GM12878 (cell line): ENCODE results near the gene POFUT1. TPM values are rescaled to one million over a fixed set of nuclear protein-coding genes. Genes with fewer than 3 reads are reported as not detected.

ENCODE experiments used
- ATAC-seq: fragments of 200-7000 bp; cut with Tn5 transposase; 3 replicates; pipeline ENCODE4 v1.9.1; 2020; ENCODE audit warnings: mild to moderate bottlenecking, moderate library complexity
- BruUV-seq: library from RNA; stranded (reverse); fragments of 400-500 nt; replicated peaks from 2 replicates; lab custom pipeline; 2021; lab: Mats Ljungman, UMichigan
- CTCF ChIA-PET: fragments of 300-600 bp; sonication (Branson Sonifier 250); formaldehyde crosslinking; extraction: SDS; loops from one replicate; lab custom pipeline; 2021; ENCODE audit warnings: inconsistent platforms; lab: Yijun Ruan, JAX
- POLR2A ChIA-PET: fragments of 350-600 bp; formaldehyde crosslinking; extraction: SDS; loops from one replicate; lab custom pipeline; 2021; ENCODE audit warnings: inconsistent platforms; lab: Charles Lee
- RAD21 ChIA-PET: fragments of 300-600 bp; sonication (Branson Sonifier 250); formaldehyde crosslinking; loops from one replicate; lab custom pipeline; 2023; ENCODE audit warnings: antibody characterized with exemption; ENCODE audit not compliant: unreplicated experiment; lab: Charles Lee
- SMC1A ChIA-PET: fragments of 300-600 bp; sonication (Branson Sonifier 250); formaldehyde crosslinking; loops from one replicate; lab custom pipeline; 2023; ENCODE audit not compliant: unreplicated experiment, uncharacterized antibody; lab: Charles Lee
- DNase-seq: peaks from one replicate; pipeline ENCODE4 v3.0.0-alpha.2; 2011; ENCODE audit warnings: low read depth, low spot score
- FAIRE-seq: peaks from 3 replicates; lab custom pipeline; 2011; peaks lifted over from hg19 to GRCh38; lab: Jason Lieb, UNC
- H2AFZ ChIP-seq: 2 replicates; pipeline ENCODE4 v1.6.0; 2011; ENCODE audit warnings: low read depth, low read length, control low read depth; ENCODE audit not compliant: control insufficient read depth
- H3K27ac ChIP-seq: 2 replicates; pipeline ENCODE4 v1.5.1; 2011; ENCODE audit warnings: control low read depth; ENCODE audit not compliant: control insufficient read depth, insufficient read depth
- H3K27me3 ChIP-seq, 2 experiments: replicated peaks in 1 of 2; 2 replicates each; pipeline versions ENCODE4 v1.6.0 to v1.6.1; 2011; ENCODE audit warnings: low read length in 1 of 2; ENCODE audit not compliant: control insufficient read depth in 2 of 2, insufficient read depth in 2 of 2
- H3K36me3 ChIP-seq, 2 experiments: 2 replicates each; pipeline ENCODE4 v1.5.1; 2011; ENCODE audit warnings: low read length in 1 of 2; ENCODE audit not compliant: control insufficient read depth in 2 of 2, insufficient read depth in 2 of 2
- H3K4me1 ChIP-seq: 2 replicates; pipeline ENCODE4 v1.6.1; 2011; ENCODE audit warnings: mild to moderate bottlenecking, low read length, moderate library complexity, mixed read lengths; ENCODE audit not compliant: control insufficient read depth, insufficient read depth
- H3K4me2 ChIP-seq: 2 replicates; pipeline ENCODE4 v1.6.0; 2011; ENCODE audit warnings: control low read depth; ENCODE audit not compliant: control insufficient read depth, insufficient read depth
- H3K4me3 ChIP-seq: fragments of 200-600 bp; sonication (generic); 2 replicates; pipeline ENCODE4 v1.5.1; 2016
- H3K79me2 ChIP-seq: 2 replicates; pipeline ENCODE4 v1.6.0; 2011; ENCODE audit warnings: low read length; ENCODE audit not compliant: control insufficient read depth, insufficient read depth
- H3K9ac ChIP-seq: 2 replicates; pipeline ENCODE4 v1.8.0; 2011; ENCODE audit warnings: low read length, control low read depth, mixed read lengths; ENCODE audit not compliant: control insufficient read depth, insufficient read depth
- H3K9me3 ChIP-seq: replicated peaks from 3 replicates; pipeline ENCODE4 v1.5.1; 2011; ENCODE audit warnings: mild to moderate bottlenecking, low read length; ENCODE audit not compliant: control insufficient read depth, insufficient read depth
- H4K20me1 ChIP-seq: 2 replicates; pipeline ENCODE4 v1.6.0; 2011; ENCODE audit not compliant: control insufficient read depth, insufficient read depth
- FOXK2 ChIP-seq: fragments of 450-650 bp; IDR thresholded peaks from 2 replicates; pipeline ENCODE4 v1.6.1; 2017; ENCODE audit warnings: mild to moderate bottlenecking, moderate library complexity
- PKNOX1 ChIP-seq: fragments of 450-650 bp; IDR thresholded peaks from 2 replicates; pipeline ENCODE4 v1.6.1; 2016; ENCODE audit warnings: mild to moderate bottlenecking
- POLR2AphosphoS5 ChIP-seq: IDR thresholded peaks from 2 replicates; pipeline ENCODE4 v1.6.1; 2011; ENCODE audit warnings: mild to moderate bottlenecking, low read length, inconsistent platforms
- USF2 ChIP-seq: IDR thresholded peaks from 2 replicates; pipeline ENCODE4 v1.6.1; 2011; ENCODE audit warnings: low read depth, low read length, improper control_type of control experiment, borderline replicate concordance
- WGBS: methylation state at CpG from one replicate; pipeline ENCODE4 v1.1.6; 2016; ENCODE audit warnings: low lambda C conversion rate; ENCODE audit not compliant: insufficient replicate concordance, insufficient coverage; ENCODE audit errors: missing lambda C conversion rate; 5-methylcytosine and 5-hydroxymethylcytosine counted together
- in situ Hi-C: fragments of 300-500 bp; cut with MboI; formaldehyde crosslinking; loops from 9 replicates; pipeline ENCODE4 v1.14.3; 2018; ENCODE audit warnings: mixed read lengths
- intact Hi-C: fragments of 100-400 bp; cut with micrococcal nuclease; formaldehyde crosslinking; loops from one replicate; pipeline ENCODE4 v1.14.2; 2022; ENCODE audit not compliant: unreplicated experiment
- polyA plus RNA-seq, 11 experiments: library from polyadenylated mRNA; depleted of rRNA in 4 of 11; unstranded in 6 of 11; stranded (reverse) in 5 of 11; fragments of >200 nt; fragmentation: Nextera tagmentation in 4 of 11; fragmentation: Illumina TruSeq in 1 of 11; extraction: Ambion mirVana in 4 of 11; extraction: Trizol in 1 of 11; gene quantifications; 1 replicate in 1 of 11; 2 replicates in 10 of 11; pipeline versions ENCODE4 v1.2.1 to v1.2.3, GENCODE V29; 2011 to 2016; ENCODE audit warnings: inconsistent platforms in 2 of 11, missing spikeins in 2 of 11, low read depth in 1 of 11
- total RNA-seq, 4 experiments: library from RNA; depleted of rRNA in 3 of 4; stranded (reverse); fragments of >200 nt in 3 of 4; fragmentation: Illumina TruSeq in 1 of 4; extraction: Trizol in 1 of 4; gene quantifications; 2 replicates each; pipeline versions ENCODE4 v1.2.1 to v1.2.3, GENCODE V29; 2013 to 2021
- TF ChIP-seq, protein P1 (sequence below): IDR thresholded peaks from 2 replicates; pipeline ENCODE4 v1.6.1; 2011; ENCODE audit warnings: low read depth, mild to moderate bottlenecking, low read length, moderate library complexity, borderline replicate concordance; ENCODE audit errors: extremely low read depth

The POFUT1 gene
- total and polyA plus RNA-seq, 10 of the 15 experiments (the other 5 are each of a cell fraction or from before 2014, with no cell fraction given): 2.6 to 33.4 (median 23.1) TPM

- no peak for ATAC-seq
- Histone ChIP-seq H3K27ac (no peak overlapping the region), H3K79me2 (peaks cover 34% of the 10 kb centered on the region), H3K9me3 (no peaks in the 10 kb centered on the region), H3K36me3 (peaks cover 26 to 54% of the 10 kb centered on the region in 2 experiments), H3K4me1 (peaks cover 9% of the 10 kb centered on the region), H3K9ac (no peak overlapping the region), H3K27me3 (no peaks in the 10 kb centered on the region), H3K4me3 (no peak overlapping the region), H3K4me2 (no peak overlapping the region; the same call in 1 of the 2 replicates), H4K20me1 (no peaks in the 10 kb centered on the region), H2AFZ (no peak overlapping the region)
- POLR2A ChIA-PET: no interaction called here
- in situ Hi-C loops (no loop called here), intact Hi-C loops (no loop called here)
- SMC1A ChIA-PET: interaction anchor here (1.3 kb wide), 1 partner anchor 26 kb away, joined by 3 read pairs; no protein-coding TSS in a partner anchor
- FAIRE-seq: no peak
- DNase-seq: no peak
- 91% methylated on average over 4 of the region's 4 CpGs for WGBS
- RAD21 ChIA-PET: no interaction called here
- TF ChIP-seq POLR2AphosphoS5 (0 out of 2 replicates have a peak, but pooled peaks have one; percentile 25), FOXK2 (no peak), USF2 (no peak), PKNOX1 (no peak)
- TF ChIP-seq, protein P1, sequence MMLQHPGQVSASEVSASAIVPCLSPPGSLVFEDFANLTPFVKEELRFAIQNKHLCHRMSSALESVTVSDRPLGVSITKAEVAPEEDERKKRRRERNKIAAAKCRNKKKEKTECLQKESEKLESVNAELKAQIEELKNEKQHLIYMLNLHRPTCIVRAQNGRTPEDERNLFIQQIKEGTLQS: no peak
- no TSS peak for BruUV-seq
- CTCF ChIA-PET: no interaction called here
Observed at GRCh38 chr20:32199006-32199405, 8.7 kb upstream of the POFUT1 start.
